Trophoblast cell (in vitro differentiated cells and primary cell): Measurements from ENCODE around the gene AP2A2.

Experiments
- DNase-seq, 2 donors: peaks; one replicate each; pipeline ENCODE4 v3.0.0-alpha.2; 2016
- H2AFZ ChIP-seq: 2 replicates; pipeline ENCODE4 v1.6.1; 2013; ENCODE audit warnings: low read length, moderate library complexity, mild to moderate bottlenecking; ENCODE audit not compliant: insufficient read depth, poor library complexity
- H2AK5ac ChIP-seq: 2 replicates; pipeline ENCODE4 v1.6.1; 2013; ENCODE audit warnings: mild to moderate bottlenecking, low read length
- H2BK120ac ChIP-seq: 2 replicates; pipeline ENCODE4 v1.6.1; 2013; ENCODE audit warnings: low read length, mild to moderate bottlenecking, moderate library complexity; ENCODE audit not compliant: insufficient read depth, poor library complexity
- H2BK12ac ChIP-seq: 2 replicates; pipeline ENCODE4 v1.6.1; 2013; ENCODE audit warnings: mild to moderate bottlenecking, low read length, moderate library complexity
- H2BK5ac ChIP-seq: 2 replicates; pipeline ENCODE4 v1.6.1; 2013; ENCODE audit warnings: low read length, low read depth, moderate library complexity, mild to moderate bottlenecking; ENCODE audit not compliant: poor library complexity
- H3K14ac ChIP-seq: 2 replicates; pipeline ENCODE4 v1.6.1; 2013; ENCODE audit warnings: mild to moderate bottlenecking, low read length
- H3K18ac ChIP-seq: 2 replicates; pipeline ENCODE4 v1.6.1; 2013; ENCODE audit warnings: mild to moderate bottlenecking, low read length
- H3K23ac ChIP-seq: 2 replicates; pipeline ENCODE4 v1.6.1; 2013; ENCODE audit warnings: low read length
- H3K27ac ChIP-seq: 2 replicates; pipeline ENCODE4 v1.5.1; 2013; ENCODE audit warnings: low read depth, mild to moderate bottlenecking, inconsistent platforms, low read length, moderate library complexity
- H3K27me3 ChIP-seq: 2 replicates; pipeline ENCODE4 v1.6.1; 2013; ENCODE audit warnings: inconsistent platforms, mild to moderate bottlenecking, low read length, moderate library complexity; ENCODE audit not compliant: insufficient read depth
- H3K36me3 ChIP-seq, 2 experiments: 1 replicate in 1 of 2; 2 replicates in 1 of 2; pipeline ENCODE4 v1.6.1; 2013; ENCODE audit warnings: low read length in 2 of 2, mild to moderate bottlenecking in 2 of 2, moderate library complexity in 1 of 2; ENCODE audit not compliant: insufficient read depth in 2 of 2, control insufficient read depth in 1 of 2
- H3K4ac ChIP-seq: 2 replicates; pipeline ENCODE4 v1.6.1; 2013; ENCODE audit warnings: low read depth, mild to moderate bottlenecking, low read length, moderate library complexity
- H3K4me1 ChIP-seq, 2 experiments: 1 replicate in 1 of 2; 2 replicates in 1 of 2; pipeline ENCODE4 v1.6.1; 2013; ENCODE audit warnings: low read length in 2 of 2, mild to moderate bottlenecking in 2 of 2, moderate library complexity in 1 of 2; ENCODE audit not compliant: insufficient read depth in 2 of 2, control insufficient read depth in 1 of 2
- H3K4me2 ChIP-seq: 2 replicates; pipeline ENCODE4 v1.6.1; 2013; ENCODE audit warnings: inconsistent platforms, mild to moderate bottlenecking, low read length, moderate library complexity
- H3K4me3 ChIP-seq: 2 replicates; pipeline ENCODE4 v1.5.1; 2013; ENCODE audit warnings: mild to moderate bottlenecking, low read depth, low read length, inconsistent platforms
- H3K79me1 ChIP-seq: one replicate; pipeline ENCODE4 v1.6.1; 2013; ENCODE audit warnings: low read length
- H3K79me2 ChIP-seq: 2 replicates; pipeline ENCODE4 v1.6.1; 2013; ENCODE audit warnings: low read length, mild to moderate bottlenecking; ENCODE audit not compliant: control insufficient read depth, insufficient read depth, poor library complexity
- H3K9ac ChIP-seq: 2 replicates; pipeline ENCODE4 v1.6.1; 2013; ENCODE audit warnings: mild to moderate bottlenecking, low read length
- H3K9me3 ChIP-seq: 2 replicates; pipeline ENCODE4 v1.6.1; 2013; ENCODE audit warnings: low read depth, mild to moderate bottlenecking, control low read depth, inconsistent platforms, low read length; ENCODE audit not compliant: insufficient read depth
- H4K12ac ChIP-seq: 2 replicates; pipeline ENCODE4 v1.6.1; 2013; ENCODE audit warnings: low read depth, mild to moderate bottlenecking, low read length, moderate library complexity
- H4K8ac ChIP-seq: 2 replicates; pipeline ENCODE4 v1.6.1; 2013; ENCODE audit warnings: low read depth, mild to moderate bottlenecking, low read length, moderate library complexity
- H4K91ac ChIP-seq: one replicate; pipeline ENCODE4 v1.6.1; 2013; ENCODE audit warnings: low read depth, mild to moderate bottlenecking, low read length, moderate library complexity
- WGBS: extraction: QIAGEN DNeasy Blood & Tissue Kit; methylation state at CpG from one replicate; pipeline ENCODE4 v1.1.7; 2013; ENCODE audit warnings: missing lambda C conversion rate; ENCODE audit not compliant: insufficient read length, insufficient coverage; ENCODE audit errors: extremely low coverage; 5-methylcytosine and 5-hydroxymethylcytosine counted together

AP2A2 gene

GRCh38 chr11:887589-887988, 38.1 kb upstream of the AP2A2 start:
- peaks cover 34 to 49% of the 10 kb centered on the region in 2 experiments for H3K36me3 ChIP-seq
- no peaks in the 10 kb centered on the region for H3K79me2 ChIP-seq
- no peak overlapping the region for H3K4me3 ChIP-seq
- H3K23ac ChIP-seq, result no peak overlapping the region
- no peak overlapping the region for H3K4ac ChIP-seq
- DNase-seq, result no peak
- no peak overlapping the region for H2AK5ac ChIP-seq
- no peaks in the 10 kb centered on the region for H3K4me1 ChIP-seq
- WGBS, result no CpG with 5 or more reads among the region's 14 CpGs
- H2BK120ac ChIP-seq, result no peak overlapping the region
- H2BK12ac ChIP-seq, result no peak overlapping the region
- no peak overlapping the region for H4K91ac ChIP-seq
- no peak overlapping the region for H3K18ac ChIP-seq
- no peak overlapping the region for H2BK5ac ChIP-seq
- no peaks in the 10 kb centered on the region for H3K27me3 ChIP-seq
- H4K12ac ChIP-seq, result no peak overlapping the region
- no peak overlapping the region for H2AFZ ChIP-seq
- H4K8ac ChIP-seq, result no peak overlapping the region
- peaks cover 6% of the 10 kb centered on the region for H3K9me3 ChIP-seq
- no peak overlapping the region for H3K4me2 ChIP-seq
- no peaks in the 10 kb centered on the region for H3K79me1 ChIP-seq
- no peak overlapping the region for H3K14ac ChIP-seq
- H3K9ac ChIP-seq, result no peak overlapping the region
- H3K27ac ChIP-seq, result no peak overlapping the region

GRCh38 chr11:888310-889212, 37.1 kb upstream of the AP2A2 start:
- Histone ChIP-seq H2BK5ac (no peak overlapping the region), H3K4me3 (no peak overlapping the region), H3K18ac (no peak overlapping the region), H4K8ac (no peak overlapping the region), H3K27me3 (no peaks in the 10 kb centered on the region), H3K4ac (no peak overlapping the region), H3K36me3 (peaks cover 29 to 40% of the 10 kb centered on the region in 2 experiments), H2BK120ac (no peak overlapping the region), H4K91ac (no peak overlapping the region), H2AK5ac (no peak overlapping the region), H3K4me2 (no peak overlapping the region), H3K23ac (no peak overlapping the region), H3K9ac (no peak overlapping the region), H3K14ac (no peak overlapping the region), H4K12ac (no peak overlapping the region), H2BK12ac (no peak overlapping the region), H3K4me1 (no peaks in the 10 kb centered on the region), H3K27ac (no peak overlapping the region), H2AFZ (no peak overlapping the region), H3K79me2 (no peaks in the 10 kb centered on the region), H3K9me3 (peaks cover 4% of the 10 kb centered on the region), H3K79me1 (no peaks in the 10 kb centered on the region)
- no peak for DNase-seq
- WGBS, result no CpG with 5 or more reads among the region's 45 CpGs

- WGBS, result no CpG with 5 or more reads among the region's 13 CpGs
- Histone ChIP-seq H3K4me1 (no peaks in the 10 kb centered on the region), H3K14ac (no peak overlapping the region), H3K79me2 (no peaks in the 10 kb centered on the region), H4K91ac (no peak overlapping the region), H3K36me3 (peaks cover 27 to 36% of the 10 kb centered on the region in 2 experiments), H2BK5ac (no peak overlapping the region), H4K12ac (no peak overlapping the region), H3K9me3 (peaks cover 3% of the 10 kb centered on the region), H3K9ac (no peak overlapping the region), H3K23ac (no peak overlapping the region), H2AFZ (no peak overlapping the region), H4K8ac (no peak overlapping the region), H3K4me3 (no peak overlapping the region), H3K4ac (no peak overlapping the region), H2AK5ac (no peak overlapping the region), H2BK12ac (no peak overlapping the region), H3K4me2 (no peak overlapping the region), H3K27ac (no peak overlapping the region), H3K27me3 (no peaks in the 10 kb centered on the region), H2BK120ac (no peak overlapping the region), H3K18ac (no peak overlapping the region), H3K79me1 (no peaks in the 10 kb centered on the region)
- no peak for DNase-seq
Observed at GRCh38 chr11:889257-889656, 36.4 kb upstream of the AP2A2 start.

GRCh38 chr11:889687-890475, 35.8 kb upstream of the AP2A2 start:
- Histone ChIP-seq H4K8ac (no peak overlapping the region), H3K23ac (no peak overlapping the region), H2BK12ac (no peak overlapping the region), H3K4me3 (no peak overlapping the region), H3K36me3 (peaks cover 27 to 39% of the 10 kb centered on the region in 2 experiments), H3K9me3 (peaks cover 3% of the 10 kb centered on the region), H3K4ac (no peak overlapping the region), H4K91ac (no peak overlapping the region), H3K9ac (no peak overlapping the region), H3K14ac (no peak overlapping the region), H2BK5ac (no peak overlapping the region), H3K4me1 (no peaks in the 10 kb centered on the region), H2AK5ac (no peak overlapping the region), H3K27ac (no peak overlapping the region), H3K4me2 (no peak overlapping the region), H2AFZ (no peak overlapping the region), H3K18ac (no peak overlapping the region), H4K12ac (no peak overlapping the region), H2BK120ac (no peak overlapping the region), H3K79me2 (no peaks in the 10 kb centered on the region), H3K27me3 (no peaks in the 10 kb centered on the region), H3K79me1 (no peaks in the 10 kb centered on the region)
- no peak for DNase-seq
- no CpG with 5 or more reads among the region's 32 CpGs for WGBS
